GM21526 (cell line): ENCODE data around the gene R3HDML.
A peak's percentile ranks its signal among the peaks of the same experiment; 100 is the strongest.
"Not testable (repeated sequence)": the region's sequence is repeated elsewhere in the genome, so short reads cannot be mapped to it uniquely, and the experiment has no call there.

Source experiments
- ATAC-seq: cut with Tn5 transposase; IDR thresholded peaks from one replicate; pipeline ENCODE4 v1.9.1; 2021; ENCODE audit warnings: moderate library complexity; ENCODE audit not compliant: unreplicated experiment, low FRiP score

Gene R3HDML, protein sequence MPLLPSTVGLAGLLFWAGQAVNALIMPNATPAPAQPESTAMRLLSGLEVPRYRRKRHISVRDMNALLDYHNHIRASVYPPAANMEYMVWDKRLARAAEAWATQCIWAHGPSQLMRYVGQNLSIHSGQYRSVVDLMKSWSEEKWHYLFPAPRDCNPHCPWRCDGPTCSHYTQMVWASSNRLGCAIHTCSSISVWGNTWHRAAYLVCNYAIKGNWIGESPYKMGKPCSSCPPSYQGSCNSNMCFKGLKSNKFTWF

DNA sequence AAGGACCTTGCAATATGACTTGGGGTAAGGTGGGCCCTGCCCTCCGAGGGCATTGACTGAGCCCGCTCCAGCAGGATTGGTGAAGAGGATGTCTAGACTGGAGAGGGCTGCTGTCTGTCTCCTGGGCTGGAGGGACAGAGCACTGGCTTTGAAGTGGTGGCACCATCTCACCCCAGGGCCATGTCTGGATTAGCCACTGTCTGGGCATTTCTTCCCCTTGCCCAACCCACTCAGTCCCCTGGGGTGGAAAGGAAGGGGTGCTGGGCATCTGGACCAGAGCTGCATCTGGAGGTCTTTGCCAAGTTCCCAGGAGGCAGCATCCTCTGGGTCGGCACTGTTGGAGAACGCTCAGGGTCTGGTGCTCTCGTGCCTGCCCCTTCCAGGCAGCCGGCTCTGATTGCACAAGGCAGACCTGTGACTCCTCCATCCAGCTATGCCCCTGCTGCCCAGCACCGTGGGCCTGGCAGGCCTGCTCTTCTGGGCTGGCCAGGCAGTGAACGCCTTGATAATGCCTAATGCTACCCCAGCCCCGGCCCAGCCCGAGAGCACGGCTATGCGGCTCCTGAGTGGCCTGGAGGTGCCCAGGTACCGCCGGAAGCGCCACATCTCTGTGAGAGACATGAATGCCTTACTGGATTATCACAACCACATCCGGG, at the start of gene R3HDML:
Gene R3HDML, plus strand, starts transcription at position 319 of the 656 bp plus-strand sequence. Its CDS starts 115 bp downstream, at position 434.
- ATAC-seq, result no peak

GRCh38 chr20:44287272-44288097, 49.4 kb upstream of the R3HDML start:
- no peak for ATAC-seq

DNA sequence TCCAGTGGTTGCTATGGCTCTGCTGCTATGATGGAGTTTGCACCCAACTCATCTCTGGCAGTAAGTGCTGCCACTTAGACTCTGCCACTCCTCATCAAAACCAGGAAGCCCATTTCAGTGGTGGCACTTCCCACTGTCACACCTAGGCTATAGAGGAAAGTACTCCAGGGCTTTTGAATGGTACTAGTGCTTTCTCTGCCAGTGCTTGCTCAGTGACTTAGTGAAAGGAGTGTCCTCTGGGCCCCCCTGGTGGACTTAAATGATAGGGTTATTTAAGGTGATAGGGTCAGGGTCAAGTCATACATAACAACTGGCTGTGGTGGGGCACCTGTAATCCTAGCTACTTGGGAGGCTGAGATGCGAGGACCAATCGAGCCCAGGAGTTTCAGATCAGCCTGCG, 48.6 kb upstream of the R3HDML start:
- ATAC-seq, result no peak

- no peak for ATAC-seq
These were observed 45.1 kb upstream of the R3HDML start for GRCh38 chr20:44291754-44292153.

DNA sequence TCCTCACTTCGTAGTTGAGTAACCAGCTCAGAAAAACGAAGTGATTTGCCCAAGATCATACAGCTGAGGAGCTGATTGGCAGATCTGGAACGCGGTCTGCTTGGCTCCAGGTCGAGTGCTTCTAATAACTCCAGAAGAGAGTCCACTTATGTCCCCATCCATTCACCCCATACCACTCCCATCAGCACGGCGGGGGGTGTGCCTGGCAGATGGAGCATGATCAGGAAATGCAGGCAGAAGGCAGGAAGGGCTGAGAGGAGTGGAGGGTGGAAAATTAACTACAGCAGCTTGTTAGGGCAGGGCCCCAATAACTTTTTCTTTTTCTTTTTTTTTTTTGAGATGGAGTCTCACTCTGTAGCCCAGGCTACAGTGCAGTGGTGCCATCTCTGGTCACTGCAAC, 40.8 kb upstream of the R3HDML start:
- ATAC-seq, result no peak

- no peak for ATAC-seq
These were observed 39.1 kb upstream of the R3HDML start for GRCh38 chr20:44297721-44298120.

DNA sequence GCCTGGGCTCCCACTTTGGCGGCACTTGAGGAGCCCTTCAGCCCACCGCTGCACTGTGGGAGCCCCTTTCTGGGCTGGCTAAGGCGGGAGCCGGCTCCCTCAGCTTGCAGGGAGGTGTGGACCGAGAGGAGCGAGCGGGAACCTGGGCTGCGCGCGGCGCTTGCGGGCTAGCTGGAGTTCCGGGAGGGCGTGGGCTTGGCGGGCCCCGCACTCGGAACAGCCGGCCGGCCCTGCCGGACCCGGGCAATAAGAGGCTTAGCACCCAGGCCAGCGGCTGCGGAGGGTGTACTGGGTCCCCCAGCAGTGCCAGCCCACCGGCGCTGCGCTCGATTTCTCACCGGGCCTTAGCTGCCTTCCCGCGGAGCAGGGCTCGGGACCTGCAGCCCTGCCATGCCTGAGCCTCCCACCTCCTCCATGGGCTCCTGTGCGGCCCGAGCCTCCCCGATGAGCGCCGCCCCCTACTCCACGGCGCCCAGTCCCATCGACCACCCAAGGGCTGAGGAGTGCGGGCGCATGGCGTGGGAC, 37.8 kb upstream of the R3HDML start:
- ATAC-seq, result not testable (repeated sequence)

- no peak for ATAC-seq
These were observed 35.6 kb upstream of the R3HDML start for GRCh38 chr20:44301285-44301684.

GRCh38 chr20:44302026-44302669, 34.7 kb upstream of the R3HDML start:
- ATAC-seq, result no peak

DNA sequence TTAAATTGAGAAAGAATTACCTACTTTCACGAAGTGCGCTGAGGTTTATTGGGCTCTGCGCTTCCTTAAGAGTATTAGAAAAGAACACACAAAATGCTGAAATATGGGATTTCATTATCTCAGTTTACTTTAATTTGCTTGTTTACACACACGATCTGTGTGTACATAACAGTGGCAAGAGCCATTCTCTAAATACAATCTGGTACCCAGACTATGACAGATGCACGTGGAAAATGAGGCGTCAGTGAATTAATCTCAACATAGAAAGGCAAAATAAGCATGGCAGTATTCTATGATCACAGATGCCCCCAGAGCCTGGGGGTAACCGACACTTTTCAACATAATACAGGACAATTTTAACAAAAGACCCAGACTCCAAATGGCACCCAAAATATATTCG, 34.1 kb upstream of the R3HDML start:
- no peak for ATAC-seq

DNA sequence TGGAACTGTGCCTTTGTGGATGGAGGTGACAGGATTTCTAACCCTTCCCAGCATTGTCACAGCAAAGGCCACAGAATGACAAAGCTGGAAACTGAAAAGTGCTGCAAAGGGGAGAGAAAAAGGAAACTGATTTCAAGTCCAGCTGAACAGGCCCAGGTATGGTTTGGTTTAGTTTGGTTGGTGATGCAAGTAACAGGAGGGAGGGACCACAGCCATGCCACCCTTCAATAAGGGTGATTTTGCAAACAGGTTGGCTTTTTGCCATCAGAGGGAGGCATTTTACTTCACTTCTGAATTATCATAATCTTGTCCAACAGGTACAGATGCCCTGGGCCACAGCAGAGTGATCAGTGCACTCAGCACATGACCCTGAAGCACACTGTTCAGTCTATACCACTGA, 32.5 kb upstream of the R3HDML start:
- no peak for ATAC-seq

DNA sequence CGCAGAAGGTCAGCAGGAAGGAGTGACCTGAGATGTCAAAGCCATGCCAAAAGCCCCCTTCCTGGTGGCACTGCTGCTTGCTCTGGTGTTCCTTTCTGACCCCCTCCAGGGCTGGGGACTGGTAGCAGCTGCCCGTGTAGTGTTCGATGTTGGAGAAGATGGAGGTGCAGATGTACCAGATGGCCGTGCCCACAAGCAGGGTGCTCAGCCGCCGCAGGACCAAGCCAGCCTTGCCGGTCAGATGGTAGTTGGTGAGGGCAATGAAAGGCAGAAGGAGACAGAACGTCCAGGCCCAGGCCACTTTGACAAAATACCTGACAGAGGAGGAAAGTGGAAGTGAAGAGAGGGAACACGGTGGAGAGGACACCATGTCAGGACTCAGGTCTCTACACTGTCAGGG, 29.9 kb upstream of the R3HDML start:
- ATAC-seq, result no peak

- peak; percentile 14 for ATAC-seq
These were observed 26.8 kb upstream of the R3HDML start for GRCh38 chr20:44309763-44310663.

DNA sequence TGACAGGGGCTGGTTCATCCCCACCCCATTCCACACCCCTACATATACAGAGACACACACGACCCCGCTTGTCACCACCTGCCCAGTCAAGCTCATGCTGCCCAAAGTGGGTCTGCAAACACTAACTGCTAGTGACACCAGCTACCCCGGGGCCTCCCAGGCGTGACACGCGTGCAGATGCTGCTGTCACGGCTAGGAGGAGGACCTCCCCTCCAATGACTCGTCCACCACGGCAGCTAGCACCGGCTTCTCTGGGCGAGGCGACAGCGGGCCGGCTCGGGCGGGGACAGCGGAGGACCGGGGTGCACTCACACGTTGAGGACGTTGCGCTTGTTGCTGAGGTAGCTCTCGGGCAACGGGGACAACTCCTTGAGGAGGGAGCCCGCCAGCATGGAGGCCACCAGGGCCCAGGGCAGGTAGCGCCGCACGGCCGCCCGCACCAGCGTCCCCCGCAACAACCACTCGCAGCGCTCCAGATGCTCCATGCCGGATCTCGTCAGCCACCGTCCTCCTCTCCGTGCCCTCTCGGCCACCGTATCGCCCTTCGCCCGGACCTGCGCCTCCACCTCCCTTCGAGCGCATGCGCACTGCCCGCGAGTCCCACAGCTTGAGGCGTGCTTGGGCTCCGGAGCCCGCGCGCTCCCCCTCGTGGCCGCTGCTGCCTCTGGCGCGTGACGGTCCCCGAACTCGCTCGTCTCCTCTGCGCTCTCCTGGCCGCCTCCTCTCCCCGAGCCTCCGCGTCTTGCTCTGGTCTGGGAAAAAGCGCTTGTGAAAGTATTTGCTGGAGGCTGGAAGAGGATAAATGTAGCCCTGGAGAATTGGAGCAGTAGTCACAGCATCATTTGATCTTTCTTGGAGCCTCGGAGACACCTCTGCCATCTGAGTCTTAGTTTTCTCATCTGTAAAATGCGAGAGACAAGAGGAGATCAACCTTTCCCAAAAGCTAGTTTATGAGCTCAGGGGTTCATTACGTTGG, 25.9 kb upstream of the R3HDML start, which contains the start of gene FITM2:
Gene FITM2, minus strand, starts transcription at position 539 of the 976 bp plus-strand sequence. Its CDS starts 54 bp downstream, at position 485.
- ATAC-seq, result peak; percentile 75

GRCh38 chr20:44314870-44315269, 22.0 kb upstream of the R3HDML start:
- no peak for ATAC-seq

- ATAC-seq, result no peak
These were observed 16.9 kb upstream of the R3HDML start for GRCh38 chr20:44319839-44320422.

DNA sequence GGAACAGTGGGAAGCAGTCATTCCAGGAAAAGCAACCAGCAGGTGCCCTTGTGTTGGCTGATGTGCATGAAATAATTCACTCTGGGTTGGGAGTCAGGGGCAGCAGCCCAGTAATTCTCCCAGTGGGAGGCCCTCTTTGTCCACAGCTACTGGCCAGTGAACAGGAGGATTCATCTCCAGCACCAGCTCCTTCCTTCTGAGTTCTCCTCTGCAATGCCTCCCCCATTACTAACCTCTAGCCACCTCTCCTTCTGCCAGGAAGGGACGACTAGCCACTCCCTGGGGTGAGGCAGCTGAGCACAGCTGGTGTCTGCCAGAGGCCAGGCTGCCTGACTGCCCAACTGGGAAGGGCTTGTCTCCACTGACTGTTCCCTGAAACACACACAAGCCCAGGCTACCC, 12.5 kb upstream of the R3HDML start:
- ATAC-seq, result no peak
